Esophagus (tissue), 2 donors: ENCODE results near the gene STAM2. TPM values are rescaled to one million over a fixed set of nuclear protein-coding genes. Genes with fewer than 3 reads are reported as not detected.
"Not testable (repeated sequence)": the region's sequence is repeated elsewhere in the genome, so short reads cannot be mapped to it uniquely, and the experiment has no call there.

Experiments
- H3K27ac ChIP-seq, 2 donors: one replicate each; pipeline ENCODE4 v1.5.1; 2013; ENCODE audit warnings: low read depth in 2 of 2, mild to moderate bottlenecking in 2 of 2, inconsistent platforms in 1 of 2, low read length in 1 of 2, moderate library complexity in 1 of 2
- H3K27me3 ChIP-seq, 2 donors: one replicate each; pipeline ENCODE4 v1.6.1; 2013; ENCODE audit warnings: low read length in 2 of 2, control low read depth in 1 of 2, mild to moderate bottlenecking in 1 of 2; ENCODE audit not compliant: insufficient read depth in 2 of 2, control insufficient read depth in 1 of 2
- H3K36me3 ChIP-seq, 2 donors: one replicate each; pipeline ENCODE4 v1.6.1; 2013; ENCODE audit warnings: low read length in 1 of 2; ENCODE audit not compliant: control insufficient read depth in 2 of 2, insufficient read depth in 2 of 2
- H3K4me1 ChIP-seq, 2 donors: one replicate each; pipeline ENCODE4 v1.6.1; 2013; ENCODE audit warnings: low read length in 1 of 2; ENCODE audit not compliant: control insufficient read depth in 2 of 2, insufficient read depth in 2 of 2
- H3K4me3 ChIP-seq, 2 donors: one replicate each; pipeline ENCODE4 v1.5.1; 2013; ENCODE audit warnings: low read length in 2 of 2, mild to moderate bottlenecking in 2 of 2, low read depth in 1 of 2, moderate library complexity in 1 of 2
- H3K9me3 ChIP-seq, 2 donors: one replicate each; pipeline ENCODE4 v1.6.1; 2013; ENCODE audit warnings: mild to moderate bottlenecking in 2 of 2, low read depth in 1 of 2, low read length in 1 of 2, moderate library complexity in 1 of 2; ENCODE audit not compliant: control insufficient read depth in 2 of 2, insufficient read depth in 1 of 2
- WGBS, 2 donors: extraction: QIAGEN DNeasy Blood & Tissue Kit; methylation state at CpG; one replicate each; pipeline ENCODE4 v1.1.7; 2013; 5-methylcytosine and 5-hydroxymethylcytosine counted together
- polyA plus RNA-seq, 2 donors: library from polyadenylated mRNA; stranded (reverse); fragments of 200-250 nt; gene quantifications; one replicate each; pipeline ENCODE4 v1.2.3, GENCODE V29; 2013
- donor health status: healthy with polysubstance abuse.
- donor health status: Bipolar disorder and iron deficiency.

Gene STAM2
- polyA plus RNA-seq, 2 donors, result 6.6 to 7.3 TPM

DNA sequence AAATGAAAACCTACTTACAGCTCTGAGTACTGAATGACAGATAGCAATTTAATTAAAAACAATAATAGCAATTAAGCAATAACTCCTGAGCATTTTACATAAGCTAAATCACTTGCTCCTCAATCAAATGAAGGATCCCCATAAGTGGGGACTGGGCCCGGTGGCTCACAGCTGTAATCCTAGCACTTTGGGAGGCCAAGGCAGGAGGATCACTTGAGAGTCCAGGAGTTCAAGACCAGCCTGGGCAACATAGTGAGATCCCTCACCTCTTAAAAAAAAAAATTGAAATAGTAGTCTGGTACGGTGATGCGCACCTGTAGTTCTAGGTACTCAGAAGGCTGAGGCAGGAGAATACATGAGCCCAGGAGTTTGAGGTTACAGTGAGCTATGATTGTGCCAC, 13.4 kb downstream of the STAM2 start:
- 98 to 99% methylated on average over 3 of the region's 3 CpGs for WGBS, 2 donors
- Histone ChIP-seq H3K36me3 (no peaks in the 10 kb centered on the region), H3K27me3 (no peaks in the 10 kb centered on the region), H3K9me3 (no peaks in the 10 kb centered on the region), H3K27ac (no peak overlapping the region), H3K4me3 (no peak overlapping the region), H3K4me1 (peaks cover 0 to 3% of the 10 kb centered on the region in 2 donors)

DNA sequence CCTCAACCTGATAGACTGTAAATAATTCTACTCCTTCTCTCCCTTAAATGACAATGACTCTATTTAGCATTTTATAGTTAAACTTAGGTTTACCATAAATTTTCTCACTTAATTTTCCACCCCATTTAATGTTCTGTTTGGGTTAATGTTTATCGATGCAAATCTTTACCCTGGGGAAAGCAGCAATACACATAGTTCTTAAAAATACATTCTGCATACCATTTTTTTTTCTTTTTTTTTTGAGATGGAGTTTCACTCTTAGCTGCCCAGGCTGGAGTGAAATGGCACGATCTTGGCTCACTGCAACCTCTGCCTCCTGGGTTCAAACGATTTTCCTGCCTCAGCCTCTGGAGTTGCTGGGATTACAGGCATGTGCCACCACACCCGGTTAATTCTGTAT, 14.0 kb downstream of the STAM2 start:
- H3K4me1 ChIP-seq, result peaks cover 0 to 7% of the 10 kb centered on the region in 2 donors
- no peaks in the 10 kb centered on the region for H3K36me3 ChIP-seq
- WGBS, 2 donors, result 80 to 81% methylated on average over 4 of the region's 4 CpGs
- no peak overlapping the region for H3K4me3 ChIP-seq
- no peaks in the 10 kb centered on the region for H3K27me3 ChIP-seq
- H3K9me3 ChIP-seq, result no peaks in the 10 kb centered on the region
- H3K27ac ChIP-seq, result no peak overlapping the region

DNA sequence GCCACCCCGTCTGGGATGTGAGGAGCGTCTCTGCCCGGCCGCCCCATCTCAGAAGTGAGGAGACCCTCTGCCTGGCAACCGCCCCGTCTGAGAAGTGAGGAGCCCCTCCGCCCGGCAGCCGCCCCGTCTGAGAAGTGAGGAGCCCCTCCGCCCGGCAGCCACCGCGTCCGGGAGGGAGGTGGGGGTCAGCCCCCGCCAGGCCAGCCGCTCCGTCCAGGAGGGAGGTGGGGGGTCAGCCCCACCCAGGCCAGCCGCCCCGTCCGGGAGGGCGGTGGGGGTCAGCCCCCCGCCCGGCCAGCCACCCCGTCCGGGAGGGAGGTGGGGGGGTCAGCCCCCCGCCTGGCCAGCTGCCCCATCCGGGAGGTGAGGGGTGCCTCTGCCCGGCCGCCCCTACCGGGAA, 15.2 kb downstream of the STAM2 start:
- H3K27me3 ChIP-seq, H3K4me3 ChIP-seq, H3K27ac ChIP-seq, H3K9me3 ChIP-seq, H3K36me3 ChIP-seq, H3K4me1 ChIP-seq: not testable (repeated sequence)
- WGBS, 2 donors, result 98 to 99% methylated on average over 13 to 31 of the region's 31 CpGs

DNA sequence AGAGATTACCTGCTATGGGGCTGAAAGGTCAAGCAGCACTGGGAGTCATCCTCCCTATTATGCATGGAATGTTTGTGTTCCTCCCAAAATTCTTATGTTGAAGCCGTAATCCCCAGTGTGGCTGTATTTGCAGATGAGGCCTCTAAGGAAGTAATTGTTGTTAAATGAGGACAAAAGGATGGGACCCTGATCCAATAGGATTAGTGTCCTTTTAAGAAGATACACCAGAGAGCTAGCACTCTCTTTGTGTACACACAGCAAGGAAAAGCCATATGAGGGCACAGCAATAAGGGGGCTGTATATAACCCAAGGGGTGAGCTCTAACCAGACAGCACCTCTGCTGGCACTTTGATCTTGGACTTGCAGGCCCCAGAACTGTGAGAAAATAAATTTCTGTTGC, 18.3 kb downstream of the STAM2 start:
- Histone ChIP-seq H3K27ac (no peak overlapping the region), H3K27me3 (no peaks in the 10 kb centered on the region), H3K9me3 (no peaks in the 10 kb centered on the region), H3K4me3 (no peak overlapping the region), H3K36me3 (no peaks in the 10 kb centered on the region), H3K4me1 (peaks cover 0 to 5% of the 10 kb centered on the region in 2 donors)
- WGBS, 2 donors, result 97 to 100% methylated on average over 1 of the region's 1 CpG

DNA sequence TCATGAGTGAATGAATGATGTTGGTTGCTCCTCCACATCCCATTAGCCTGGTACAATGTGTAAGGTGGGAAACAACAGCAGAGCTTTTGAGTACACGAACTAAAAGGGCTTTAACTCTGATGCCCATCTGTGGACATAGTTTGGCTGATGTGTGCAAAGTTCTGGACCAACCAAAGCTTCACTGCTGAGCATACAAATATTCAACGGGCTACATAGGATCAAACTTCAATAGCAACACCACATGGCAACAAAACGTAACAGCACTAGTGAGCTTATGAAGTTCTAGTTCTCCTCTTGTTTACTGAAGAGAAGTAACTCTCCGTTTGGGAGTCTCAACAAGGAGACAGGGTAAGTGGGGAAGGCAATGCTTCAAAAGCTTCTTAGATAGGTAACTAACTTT, 20.4 kb downstream of the STAM2 start:
- Histone ChIP-seq H3K4me3 (no peak overlapping the region), H3K4me1 (peaks cover 0 to 5% of the 10 kb centered on the region in 2 donors), H3K9me3 (peaks cover 0 to 3% of the 10 kb centered on the region in 2 donors), H3K36me3 (no peaks in the 10 kb centered on the region), H3K27ac (no peak overlapping the region), H3K27me3 (no peaks in the 10 kb centered on the region)
- WGBS, 2 donors, result 59% methylated on average over 4 of the region's 4 CpGs

DNA sequence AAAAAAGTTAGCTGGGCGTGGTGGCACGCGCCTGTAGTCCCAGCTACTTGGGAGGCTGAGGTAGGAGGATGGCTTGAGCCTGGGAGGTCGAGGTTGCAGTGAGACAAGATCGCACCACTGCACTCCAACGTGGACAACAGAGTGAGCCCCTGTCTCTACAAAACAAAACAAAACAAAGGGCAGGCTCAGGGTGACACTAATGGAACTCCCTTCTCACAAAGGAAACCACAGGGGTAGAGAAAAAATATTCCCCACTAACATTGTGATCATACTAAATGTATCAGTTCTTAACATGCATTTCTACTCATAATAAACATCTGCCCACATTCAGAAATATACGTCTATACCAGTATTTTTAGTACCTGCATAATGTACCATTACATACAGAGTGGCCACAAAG, 21.1 kb downstream of the STAM2 start:
- 89 to 93% methylated on average over 7 of the region's 7 CpGs for WGBS, 2 donors
- Histone ChIP-seq H3K9me3 (peaks cover 0 to 3% of the 10 kb centered on the region in 2 donors), H3K36me3 (no peaks in the 10 kb centered on the region), H3K27me3 (no peaks in the 10 kb centered on the region), H3K27ac (no peak overlapping the region), H3K4me3 (no peak overlapping the region), H3K4me1 (peaks cover 0 to 5% of the 10 kb centered on the region in 2 donors)

DNA sequence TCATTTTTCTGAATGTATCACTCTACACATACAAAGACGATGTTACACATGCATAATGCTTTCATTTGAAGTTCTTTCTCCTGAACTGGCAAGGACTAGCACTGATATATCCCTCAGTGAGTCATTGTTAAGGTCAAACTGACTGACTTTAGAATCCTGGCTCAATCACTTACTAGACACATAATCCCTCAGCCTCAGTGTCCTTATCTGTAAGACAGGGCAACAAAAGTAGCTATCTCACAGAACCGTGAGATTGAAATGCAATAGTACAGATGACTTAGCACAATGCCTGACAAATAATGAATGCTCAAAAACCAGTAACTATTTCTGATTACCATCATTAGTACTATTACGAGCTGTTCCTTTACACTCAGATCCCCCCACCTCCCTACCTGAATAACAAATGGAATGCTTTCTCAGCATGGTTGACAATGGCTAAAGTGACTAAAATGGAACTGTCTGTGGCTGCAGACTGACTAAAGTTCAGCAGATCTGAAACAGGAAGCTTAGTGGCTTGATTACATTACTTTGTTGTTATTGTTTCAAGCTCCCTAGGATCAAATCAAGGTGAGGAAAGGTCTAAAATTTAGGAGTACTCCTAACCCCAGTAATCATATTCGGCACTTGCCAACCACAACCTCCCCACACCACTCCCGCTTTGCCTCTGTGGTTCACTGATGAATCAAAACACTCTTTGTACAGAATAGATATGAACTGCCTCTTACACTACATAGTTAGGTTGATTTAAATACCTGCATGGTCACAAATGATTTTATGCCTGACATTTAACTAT, 40.9 kb downstream of the STAM2 start:
- H3K27me3 ChIP-seq, result no peaks in the 10 kb centered on the region
- H3K4me3 ChIP-seq, result no peak overlapping the region
- no peak overlapping the region for H3K27ac ChIP-seq
- no peaks in the 10 kb centered on the region for H3K9me3 ChIP-seq
- H3K36me3 ChIP-seq, result peaks cover 0 to 2% of the 10 kb centered on the region in 2 donors
- WGBS, 2 donors, result 70 to 79% methylated on average over 5 of the region's 5 CpGs
- H3K4me1 ChIP-seq, result no peaks in the 10 kb centered on the region

DNA sequence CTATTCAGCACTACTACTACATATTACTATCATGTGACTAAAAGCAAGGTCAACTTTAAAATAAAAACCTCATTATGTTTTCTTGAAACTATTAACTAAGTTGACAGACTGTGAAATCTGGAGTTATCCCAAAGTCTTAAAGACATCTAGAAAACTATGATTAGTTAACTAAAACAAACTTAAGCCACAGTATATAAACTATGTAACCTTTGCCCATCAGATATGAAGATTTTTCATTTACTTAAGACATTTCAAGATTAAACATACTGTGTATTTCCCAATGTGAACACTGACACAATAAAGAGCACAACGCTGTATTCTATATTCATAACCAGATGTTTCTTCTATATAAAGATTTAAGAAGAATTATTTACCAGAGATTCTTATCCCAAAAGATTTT, 43.3 kb downstream of the STAM2 start:
- peaks cover 2 to 6% of the 10 kb centered on the region in 2 donors for H3K36me3 ChIP-seq
- no peaks in the 10 kb centered on the region for H3K27me3 ChIP-seq
- H3K9me3 ChIP-seq, result no peaks in the 10 kb centered on the region
- H3K4me1 ChIP-seq, result no peaks in the 10 kb centered on the region
- no peak overlapping the region for H3K27ac ChIP-seq
- WGBS, 2 donors, result 47 to 56% methylated on average over 1 of the region's 1 CpG
- H3K4me3 ChIP-seq, result no peak overlapping the region

DNA sequence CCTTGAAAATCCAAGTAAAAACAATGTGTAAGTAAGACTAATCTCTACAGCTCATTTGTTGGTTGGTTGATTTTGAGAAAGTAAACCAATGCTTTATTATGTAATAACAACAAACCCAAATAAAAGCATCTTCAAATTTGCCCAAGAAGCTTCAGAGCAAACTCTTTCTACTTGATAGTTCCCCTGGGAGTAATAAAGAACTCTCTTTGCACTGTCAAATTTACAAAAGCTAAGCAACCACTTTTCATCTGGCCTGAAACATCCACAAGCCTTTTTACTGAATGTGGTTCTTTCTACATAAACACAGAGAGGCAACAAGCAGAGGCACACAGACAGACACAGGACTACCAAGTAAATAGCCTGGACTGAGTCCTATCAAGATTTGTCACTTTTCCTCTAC, 47.9 kb downstream of the STAM2 start:
- Histone ChIP-seq H3K9me3 (no peaks in the 10 kb centered on the region), H3K27me3 (no peaks in the 10 kb centered on the region), H3K27ac (no peak overlapping the region), H3K4me1 (no peaks in the 10 kb centered on the region), H3K4me3 (no peak overlapping the region), H3K36me3 (peaks cover 5 to 6% of the 10 kb centered on the region in 2 donors)

DNA sequence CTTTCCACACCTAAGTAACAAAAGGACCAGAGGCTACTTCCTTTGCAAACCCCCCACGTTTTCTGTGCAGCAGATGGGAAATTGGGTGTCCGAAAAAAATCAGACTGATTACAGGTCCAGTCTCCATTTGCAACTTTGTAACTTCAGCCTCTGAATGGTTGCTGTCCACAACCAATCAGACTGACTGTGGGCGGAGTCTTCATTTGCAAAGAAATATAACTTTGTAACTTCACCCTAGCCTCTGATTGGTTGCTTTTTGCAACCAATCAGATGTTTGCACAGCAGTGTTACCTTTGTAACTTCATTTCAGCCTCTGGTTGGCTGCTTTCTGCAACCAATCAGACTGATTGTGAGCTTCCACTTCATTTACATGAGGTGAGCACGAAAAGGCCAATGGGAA, 48.9 kb downstream of the STAM2 start:
- Histone ChIP-seq H3K36me3 (peaks cover 5 to 6% of the 10 kb centered on the region in 2 donors), H3K4me1 (no peaks in the 10 kb centered on the region), H3K27me3 (no peaks in the 10 kb centered on the region), H3K9me3 (no peaks in the 10 kb centered on the region), H3K4me3 (no peak overlapping the region), H3K27ac (no peak overlapping the region)
- 92 to 93% methylated on average over 4 of the region's 4 CpGs for WGBS, 2 donors
